Inflammatory macrophage treated with lipopolysaccharide for 1 hour (primary cell): Measurements from ENCODE around the gene NME9.

Experiments used
- DNase-seq, 2 donors: peaks; one replicate each; pipeline ENCODE4 v3.0.0-alpha.2; 2020 to 2022

Gene NME9

DNA sequence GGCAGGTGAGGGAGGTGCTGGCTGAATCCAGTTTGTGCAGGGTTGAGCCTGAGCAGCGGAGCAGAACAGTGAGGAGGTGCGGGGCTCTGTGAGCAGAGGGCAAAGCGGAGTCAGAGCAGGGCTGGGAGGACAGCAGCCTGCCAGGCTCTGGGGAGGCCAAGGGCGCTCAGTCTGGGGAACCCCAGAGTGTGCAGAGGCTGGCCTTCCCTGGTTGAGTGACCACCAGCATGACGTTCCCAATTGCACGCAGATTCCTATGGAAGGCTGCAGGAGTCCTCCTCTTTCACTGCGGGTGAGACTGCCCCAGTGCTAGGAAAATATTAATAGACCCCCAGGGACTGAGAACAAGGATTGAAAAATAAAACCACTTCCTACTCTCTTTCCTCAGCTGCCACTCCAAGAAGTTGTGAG is 31.9 kb upstream of the NME9 start:
- no peak for DNase-seq

- no peak for DNase-seq
Measured at GRCh38 chr3:138360869-138361525, 31.3 kb upstream of the NME9 start.

GRCh38 chr3:138359919-138360868 is 30.5 kb upstream of the NME9 start:
- no peak for DNase-seq

DNA sequence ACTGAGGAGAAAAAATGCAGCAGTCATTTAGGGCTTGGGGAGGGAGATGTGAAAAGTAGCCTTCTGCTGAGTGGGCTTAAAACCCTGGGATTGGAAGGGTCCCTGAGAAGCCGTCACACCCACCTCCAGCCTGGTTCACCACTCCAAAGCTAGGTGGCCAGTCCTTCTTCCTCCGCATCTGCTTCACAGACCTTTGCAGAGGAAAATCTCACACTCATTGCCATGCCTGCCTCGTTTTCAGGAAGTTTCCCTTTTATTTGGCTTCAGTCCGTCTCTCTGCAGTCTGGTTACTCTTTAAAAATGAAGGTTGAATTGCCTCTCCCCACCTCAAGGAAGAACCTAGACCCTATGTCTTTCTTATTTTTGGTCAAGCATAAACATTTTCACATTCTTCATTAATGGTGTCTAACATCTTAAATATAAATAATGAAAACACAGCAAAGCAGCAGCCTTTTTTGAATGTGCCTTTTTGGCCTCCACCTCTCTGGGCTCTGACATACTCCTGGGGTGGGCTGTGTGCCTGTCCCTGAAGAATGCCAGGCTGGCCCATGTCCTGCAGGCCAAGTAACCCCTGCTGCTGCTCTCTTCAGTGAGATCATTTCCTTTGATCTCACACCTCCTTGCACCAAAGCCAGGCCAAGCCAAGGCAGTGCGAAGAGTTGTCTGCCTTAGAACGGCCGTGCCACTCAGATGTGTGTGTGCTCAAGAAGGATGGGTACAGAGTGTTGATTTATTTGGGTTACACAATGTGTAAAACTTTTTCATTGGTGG is 29.7 kb upstream of the NME9 start:
- DNase-seq = no peak

- DNase-seq = no peak
Measured at GRCh38 chr3:138356730-138357405, 27.2 kb upstream of the NME9 start.

GRCh38 chr3:138355071-138355470 is 25.4 kb upstream of the NME9 start:
- no peak for DNase-seq

DNA sequence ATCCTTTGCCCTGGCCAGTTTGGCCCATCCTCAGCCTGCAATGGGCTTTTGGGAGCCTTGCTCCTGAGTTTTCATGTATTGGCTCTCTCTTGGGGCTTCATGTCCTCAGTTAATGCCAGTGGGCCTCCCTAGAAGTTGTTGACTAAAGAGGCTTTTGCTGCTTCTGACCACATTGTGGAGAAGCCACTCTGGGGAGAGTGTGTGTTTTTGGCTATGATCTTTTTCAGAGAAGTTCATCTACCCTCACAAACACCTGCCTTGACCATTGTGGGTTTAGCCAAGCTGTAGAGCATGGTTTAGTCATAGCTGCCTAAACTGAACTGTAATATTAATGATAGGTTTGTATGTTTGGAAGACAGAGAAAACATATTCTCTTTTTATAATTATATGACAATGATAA is 24.7 kb upstream of the NME9 start:
- DNase-seq = no peak

DNA sequence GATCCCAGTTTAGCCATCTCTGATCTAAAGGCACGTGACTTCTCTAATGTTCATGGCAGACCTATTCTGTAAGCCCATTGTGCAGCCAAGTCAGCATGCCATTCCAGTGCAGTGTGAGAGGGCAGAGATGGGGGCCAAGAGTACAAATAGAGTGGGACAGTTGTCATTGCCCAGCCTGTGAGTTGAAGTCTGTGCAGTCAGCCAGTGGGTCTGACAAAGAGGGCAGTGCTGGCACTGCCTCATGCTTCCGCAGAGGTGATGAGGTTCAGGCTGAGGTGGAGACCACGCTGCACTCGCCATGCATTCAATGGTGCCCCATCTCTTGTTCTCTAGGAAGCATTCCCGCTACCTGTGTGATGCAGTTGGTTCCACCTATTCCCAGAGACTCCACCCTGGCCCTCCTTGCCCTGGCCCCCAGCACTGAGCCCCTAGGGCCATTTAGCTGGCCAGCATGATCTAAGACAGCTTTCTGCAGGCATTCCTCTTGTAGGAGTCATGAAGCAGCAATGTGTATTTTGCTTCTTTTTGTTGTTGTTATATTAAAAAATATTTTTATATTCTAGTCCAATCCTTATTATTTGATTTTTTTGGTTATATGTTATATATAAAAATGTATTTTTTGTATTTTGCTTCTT is 22.4 kb upstream of the NME9 start:
- no peak for DNase-seq

DNA sequence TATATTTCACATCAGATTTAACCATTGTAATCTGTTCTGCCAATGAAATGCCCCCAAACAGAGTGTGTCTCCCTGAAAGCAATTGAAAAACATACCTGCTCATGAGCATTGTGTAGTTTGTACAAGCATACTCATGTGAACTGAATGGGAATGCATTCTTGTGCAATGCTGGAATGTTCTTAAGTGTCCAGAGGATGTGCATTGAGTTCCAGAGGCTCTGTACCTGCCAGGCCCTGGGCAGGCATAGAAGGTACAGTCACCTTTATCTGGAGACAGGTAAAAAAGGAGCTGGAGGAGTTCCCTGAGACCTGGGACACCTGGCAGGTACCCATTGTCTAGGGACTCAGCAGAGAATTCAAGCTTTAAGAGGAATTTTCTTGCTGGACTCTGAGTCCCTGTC is 21.5 kb upstream of the NME9 start:
- no peak for DNase-seq

DNA sequence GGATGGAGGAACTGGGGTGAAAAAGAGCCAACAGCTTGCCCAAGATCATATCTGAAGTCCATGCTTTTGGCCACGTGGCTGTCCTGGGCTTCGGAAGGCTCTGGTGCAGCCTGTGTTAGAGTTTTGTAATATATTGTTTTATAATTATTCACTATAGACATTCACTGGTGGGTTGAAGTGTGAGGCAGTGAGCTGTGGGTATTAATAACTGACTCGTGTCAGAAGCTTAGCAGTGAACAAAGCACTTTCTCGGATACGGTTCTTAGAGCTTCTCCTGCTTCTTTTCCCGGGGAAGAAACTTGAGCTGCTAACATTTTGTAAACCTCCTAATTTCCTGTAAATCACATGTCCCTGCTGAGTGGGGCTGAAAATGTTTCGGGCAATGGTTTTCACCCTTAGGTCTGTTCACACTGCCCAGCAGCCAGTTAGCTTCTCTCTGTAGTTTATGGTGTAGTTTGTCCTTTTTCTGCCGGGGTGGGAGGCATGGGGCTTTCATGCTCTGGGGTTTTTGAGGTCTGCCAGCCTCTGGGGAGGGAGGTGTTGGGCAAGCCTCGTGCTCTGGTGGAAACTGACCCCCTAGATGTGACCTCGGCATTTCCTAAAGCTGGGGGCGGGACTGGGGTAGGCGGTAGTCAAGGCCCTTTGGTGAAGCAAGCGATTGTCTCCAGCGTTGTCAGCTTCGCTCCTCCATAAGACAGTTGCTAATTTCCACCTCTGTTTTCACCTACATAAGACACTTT is 20.4 kb upstream of the NME9 start:
- DNase-seq = peak; percentile 93 to 98

- peak in 1 of 2 donors; percentile 36 for DNase-seq
Measured at GRCh38 chr3:138348754-138349739, 19.4 kb upstream of the NME9 start.

- DNase-seq = peak; percentile 70 to 72
Measured at GRCh38 chr3:138347960-138348753, 18.5 kb upstream of the NME9 start, which contains the start of gene MRAS. Gene MRAS, plus strand, starts transcription at chr3:138348579. Its CDS starts 24,305 bp downstream, at chr3:138372884.

DNA sequence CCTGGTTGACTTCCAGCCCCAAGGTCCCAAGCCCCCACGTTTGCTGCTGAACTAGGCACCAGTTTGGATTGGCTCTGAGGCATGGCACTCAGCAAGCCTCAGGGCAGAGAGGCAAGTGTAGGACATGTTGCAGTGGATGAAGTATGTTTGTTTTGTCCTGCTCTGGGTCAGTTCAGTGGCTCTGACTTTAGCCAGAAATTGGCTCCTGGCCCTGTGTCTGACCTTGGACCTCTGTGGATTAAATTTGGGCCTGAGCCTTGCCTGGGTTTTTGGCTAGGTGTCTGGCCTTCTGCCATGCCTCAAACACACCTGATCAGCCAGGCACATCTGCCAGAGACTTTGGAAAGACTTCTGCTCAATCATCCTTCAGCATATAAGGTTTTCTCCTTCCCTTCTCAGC is 15.1 kb upstream of the NME9 start:
- DNase-seq = no peak

DNA sequence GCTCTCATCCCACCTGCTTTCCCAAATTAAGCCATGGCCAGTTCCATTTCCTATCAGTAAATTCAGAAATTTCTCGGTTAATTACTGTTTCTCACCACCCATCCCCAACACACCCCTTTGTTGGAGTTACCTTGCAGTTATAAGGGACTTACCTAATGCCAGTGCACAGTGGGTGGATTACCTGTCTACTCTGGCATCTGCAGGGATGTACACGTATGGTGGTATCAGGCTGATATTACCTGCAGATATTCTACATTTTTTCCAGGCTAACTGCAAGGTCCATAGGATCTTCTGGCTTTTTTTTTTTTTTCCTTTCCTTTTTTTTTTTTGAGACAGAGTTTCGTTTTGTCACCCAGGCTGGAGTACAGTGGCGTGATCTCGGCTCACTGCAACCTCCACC is 10.9 kb upstream of the NME9 start:
- DNase-seq = no peak

- no peak for DNase-seq
Measured at GRCh38 chr3:138338811-138339210, 9.2 kb upstream of the NME9 start.

DNA sequence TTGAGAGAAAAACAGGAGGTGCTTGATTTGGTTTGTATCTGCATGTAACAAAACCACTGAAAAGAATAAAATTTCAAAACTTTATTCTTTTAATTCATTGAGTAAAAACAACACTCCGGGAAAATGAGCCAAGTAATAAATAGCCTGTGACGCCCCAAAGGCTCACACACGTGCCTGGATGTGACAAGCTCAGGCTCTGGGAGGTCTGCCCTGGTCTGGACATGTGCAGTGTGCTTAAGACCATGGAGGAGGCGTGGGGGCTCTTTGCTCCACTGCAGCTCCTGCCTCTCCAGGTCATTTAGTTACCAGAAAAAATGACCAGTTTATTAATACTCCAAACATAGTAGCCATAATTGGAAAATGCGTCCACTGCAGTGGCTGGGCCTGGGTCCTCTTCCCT is 8.6 kb upstream of the NME9 start:
- DNase-seq = no peak

GRCh38 chr3:138336454-138336999 is 6.9 kb upstream of the NME9 start:
- DNase-seq = no peak

- DNase-seq = no peak
Measured at GRCh38 chr3:138334608-138335007, 5.0 kb upstream of the NME9 start.

DNA sequence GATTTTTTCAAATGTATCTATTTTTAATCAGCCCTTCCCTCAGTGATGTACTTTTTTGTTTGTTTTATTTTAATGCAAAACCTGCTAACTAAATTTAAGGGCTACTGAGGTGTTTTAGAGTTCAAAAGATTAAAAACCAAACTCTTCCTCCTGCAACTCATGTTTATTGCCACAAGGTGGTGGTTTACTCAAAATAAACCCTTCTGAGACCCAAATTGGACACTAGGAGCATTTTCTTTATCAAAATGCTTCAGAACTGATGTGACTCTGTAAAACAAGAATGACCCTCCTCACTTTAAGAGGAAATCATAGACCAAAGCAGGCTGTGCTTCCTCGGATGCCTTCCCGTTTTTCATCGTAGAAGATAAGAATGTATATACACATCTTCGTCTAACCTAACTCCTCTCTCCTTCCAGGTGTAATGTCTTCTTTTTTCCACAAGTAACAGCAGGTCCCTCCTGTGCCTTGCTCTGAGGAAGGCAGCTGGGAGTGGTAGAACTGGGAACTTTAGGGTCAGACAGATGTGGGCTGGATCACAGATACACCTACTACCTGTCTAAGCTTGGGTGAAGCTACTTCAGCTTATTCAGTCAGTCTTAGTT is 2.9 kb upstream of the NME9 start:
- DNase-seq = peak; percentile 38 to 68
